H7 (cell line): ENCODE data around the gene HPSE. TPM values are rescaled to one million over a fixed set of nuclear protein-coding genes. Genes with fewer than 3 reads are reported as not detected.
"Not testable (repeated sequence)": the region's sequence is repeated elsewhere in the genome, so short reads cannot be mapped to it uniquely, and the experiment has no call there.

Source experiments
- DNase-seq: peaks from one replicate; pipeline ENCODE4 v3.0.0; 2012
- H3K27me3 ChIP-seq: 2 replicates; pipeline ENCODE4 v1.6.0; 2011; ENCODE audit warnings: mild to moderate bottlenecking, low read length; ENCODE audit not compliant: control insufficient read depth, insufficient read depth
- H3K36me3 ChIP-seq: replicated peaks from 2 replicates; pipeline ENCODE4 v1.5.1; 2011; ENCODE audit warnings: low read length; ENCODE audit not compliant: control insufficient read depth, insufficient read depth
- H3K4me3 ChIP-seq: 2 replicates; pipeline ENCODE4 v1.5.1; 2011; ENCODE audit warnings: low read depth, mild to moderate bottlenecking, control low read depth, low read length, moderate library complexity; ENCODE audit not compliant: insufficient read depth
- total RNA-seq: library from RNA; depleted of rRNA; stranded (reverse); fragments of >200 nt; shearing (Covaris generic); gene quantifications from 2 replicates; pipeline ENCODE4 v1.2.3, GENCODE V29; 2014

The HPSE gene
- total RNA-seq, 1 experiment from 2014 or later: 0.62 TPM

DNA sequence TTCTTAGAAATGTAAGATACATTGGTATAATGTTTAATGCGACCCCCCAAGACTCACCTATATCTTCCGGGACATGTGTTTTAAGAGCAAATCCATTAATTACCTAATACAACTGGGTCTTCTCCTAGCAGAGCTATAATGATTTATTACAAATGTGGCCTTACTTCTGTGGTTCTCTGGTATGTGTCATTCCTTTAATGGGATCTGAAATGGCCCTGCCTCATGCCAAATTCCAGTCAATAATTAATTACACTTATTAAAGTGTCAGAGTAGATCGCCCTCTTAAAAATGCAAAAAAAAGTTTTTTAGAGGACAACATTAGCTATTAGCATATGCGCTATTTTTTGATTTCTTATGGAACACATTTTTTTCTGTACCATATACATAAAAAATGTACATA, 17.0 kb downstream of the HPSE start:
- no peak for DNase-seq
- Histone ChIP-seq H3K4me3 (no peak overlapping the region), H3K36me3 (no peaks in the 10 kb centered on the region), H3K27me3 (no peaks in the 10 kb centered on the region)

- Histone ChIP-seq H3K27me3 (no peaks in the 10 kb centered on the region), H3K4me3 (no peak overlapping the region), H3K36me3 (no peaks in the 10 kb centered on the region)
- no peak for DNase-seq
Measured at GRCh38 chr4:83316459-83317165, 18.0 kb downstream of the HPSE start.

GRCh38 chr4:83315341-83315870, 19.2 kb downstream of the HPSE start:
- Histone ChIP-seq H3K36me3 (no peaks in the 10 kb centered on the region), H3K4me3 (no peak overlapping the region), H3K27me3 (no peaks in the 10 kb centered on the region)
- DNase-seq: no peak

GRCh38 chr4:83308672-83309071, 26.0 kb downstream of the HPSE start:
- DNase-seq: peak; percentile 60
- Histone ChIP-seq H3K27me3 (no peaks in the 10 kb centered on the region), H3K4me3 (no peak overlapping the region), H3K36me3 (no peaks in the 10 kb centered on the region)

DNA sequence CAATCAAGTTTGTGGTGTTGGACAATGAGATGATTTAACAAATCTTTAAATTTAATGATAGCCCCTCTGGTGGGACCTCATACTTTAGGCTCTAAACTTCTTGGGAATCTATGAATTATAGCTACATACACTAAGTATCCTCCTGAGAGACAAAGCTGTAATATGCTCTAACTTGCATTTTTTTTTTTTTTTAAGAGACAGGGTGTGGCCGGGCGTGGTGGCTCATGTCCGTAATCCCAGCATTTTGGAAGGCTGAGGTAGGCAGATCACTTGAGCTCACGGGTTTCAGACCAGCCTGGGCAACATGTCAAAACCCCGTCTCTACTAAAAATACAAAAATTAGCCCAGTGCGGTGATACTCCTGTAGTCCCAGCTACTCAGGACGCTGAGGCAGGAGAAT, 26.7 kb downstream of the HPSE start:
- no peaks in the 10 kb centered on the region for H3K36me3 ChIP-seq
- H3K4me3 ChIP-seq: no peak overlapping the region

GRCh38 chr4:83305187-83305586, 29.5 kb downstream of the HPSE start:
- no peaks in the 10 kb centered on the region for H3K36me3 ChIP-seq
- no peaks in the 10 kb centered on the region for H3K27me3 ChIP-seq
- no peak overlapping the region for H3K4me3 ChIP-seq
- DNase-seq: no peak

More for the DNA sequence above, 26.7 kb downstream of the HPSE start:
- no peaks in the 10 kb centered on the region for H3K27me3 ChIP-seq
- DNase-seq: no peak

DNA sequence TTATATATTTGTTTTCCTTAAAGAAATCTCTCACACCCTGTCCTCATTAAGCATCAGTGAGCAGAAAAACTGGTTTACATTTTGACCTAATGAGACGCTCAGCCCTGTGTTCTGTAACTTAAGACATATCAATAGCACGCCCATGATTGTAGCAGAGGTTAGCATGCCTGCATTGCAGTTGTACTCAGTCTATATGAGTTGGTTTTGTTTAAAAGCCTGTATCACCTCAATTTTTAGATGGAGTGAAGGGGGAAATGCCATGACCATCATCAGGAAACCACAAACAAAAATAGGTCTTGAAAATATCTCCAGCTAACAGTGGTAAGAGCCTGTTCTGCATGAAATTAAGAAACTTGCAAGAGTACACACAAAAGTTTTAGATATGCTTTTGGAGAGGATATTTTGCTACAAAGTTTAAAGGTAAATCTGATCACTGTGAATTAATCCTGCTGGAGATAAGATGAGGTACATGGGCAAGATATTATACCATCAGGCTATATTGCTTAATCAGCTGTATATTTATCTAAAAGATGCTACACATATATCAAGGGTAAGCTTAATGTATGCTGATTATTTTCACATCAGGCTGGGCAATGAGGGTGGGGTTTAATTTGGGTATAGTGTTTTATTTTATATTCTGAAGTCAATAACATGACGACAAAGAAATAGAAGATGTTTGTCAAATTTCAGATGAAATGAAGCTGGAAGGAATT, 36.9 kb downstream of the HPSE start:
- H3K27me3 ChIP-seq: no peaks in the 10 kb centered on the region
- no peak for DNase-seq
- no peaks in the 10 kb centered on the region for H3K36me3 ChIP-seq
- no peak overlapping the region for H3K4me3 ChIP-seq

DNA sequence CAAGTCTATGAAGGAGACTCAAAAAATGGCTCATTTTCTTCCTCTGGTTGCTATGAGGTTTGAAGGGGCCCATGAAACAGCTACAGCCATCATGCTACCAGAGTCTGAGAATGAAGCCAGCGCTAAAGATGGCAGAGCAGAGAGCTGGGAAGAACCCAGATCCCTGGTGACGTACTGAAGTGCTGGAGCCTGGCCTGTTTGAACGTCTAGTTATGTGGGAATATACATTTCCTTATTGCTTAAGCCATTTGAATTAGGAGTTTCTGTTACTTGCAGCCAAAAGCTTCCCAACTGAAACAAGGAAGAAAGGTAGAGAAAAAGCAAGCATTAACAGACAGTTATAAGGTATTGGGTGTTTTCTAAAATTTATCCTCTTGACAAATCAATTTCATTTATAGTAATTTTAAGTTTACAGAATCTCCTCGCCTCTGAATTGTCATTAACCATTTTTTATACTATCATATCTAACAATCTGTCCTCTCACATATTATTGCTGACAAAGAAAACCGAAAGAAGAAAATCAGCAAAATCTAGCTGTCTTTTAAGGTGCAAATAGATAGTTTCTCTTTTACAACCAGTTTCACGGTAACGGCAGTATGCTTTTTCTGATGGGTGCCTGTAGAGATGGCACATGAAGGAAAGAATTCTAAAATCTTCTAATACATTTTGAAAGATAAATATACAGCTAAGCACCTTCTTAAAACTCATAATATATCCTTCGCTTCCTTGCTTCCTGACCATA, 41.2 kb downstream of the HPSE start:
- Histone ChIP-seq H3K4me3 (no peak overlapping the region), H3K27me3 (no peaks in the 10 kb centered on the region), H3K36me3 (no peaks in the 10 kb centered on the region)
- no peak for DNase-seq

GRCh38 chr4:83290059-83290774, 44.4 kb downstream of the HPSE start:
- not testable (repeated sequence) for DNase-seq, H3K4me3 ChIP-seq, H3K36me3 ChIP-seq, H3K27me3 ChIP-seq

DNA sequence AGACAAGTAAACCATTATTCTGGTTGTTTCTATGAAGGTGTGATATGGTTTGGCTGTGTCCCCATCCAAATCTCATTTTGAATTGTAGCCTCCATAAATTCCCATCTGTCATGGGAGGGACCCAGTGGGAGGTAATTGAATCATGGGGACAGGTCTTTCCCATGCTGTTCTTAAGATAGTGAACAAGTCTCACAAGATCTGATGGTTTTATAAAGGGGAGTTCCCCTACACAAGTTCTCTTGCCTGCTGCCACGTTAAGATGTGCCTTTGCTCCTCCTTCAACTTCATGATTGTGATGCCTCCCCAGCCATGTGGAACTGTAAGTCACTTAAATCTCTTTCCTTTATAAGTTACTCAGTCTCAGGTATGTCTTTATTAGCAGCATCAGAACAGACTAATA, 46.3 kb downstream of the HPSE start:
- not testable (repeated sequence) for H3K27me3 ChIP-seq, DNase-seq, H3K4me3 ChIP-seq, H3K36me3 ChIP-seq

DNA sequence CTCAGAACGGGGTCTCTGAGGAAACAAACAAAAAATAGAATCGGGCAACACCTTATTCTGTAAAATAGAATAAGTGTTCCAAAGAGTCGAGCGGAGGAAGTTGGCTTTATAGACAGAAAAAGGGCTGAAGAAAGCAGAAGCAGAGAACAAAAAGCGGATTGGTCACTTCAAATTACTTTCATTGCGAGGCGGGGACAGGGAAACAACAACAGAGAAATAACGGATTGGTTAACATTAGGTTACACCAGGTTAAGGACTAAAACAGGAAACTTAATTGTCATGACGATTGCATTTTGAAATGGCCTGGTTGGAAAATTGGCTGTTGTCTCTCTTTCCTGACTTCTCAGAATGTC, 49.6 kb downstream of the HPSE start:
- no peaks in the 10 kb centered on the region for H3K36me3 ChIP-seq
- H3K4me3 ChIP-seq: peak overlapping the region; percentile 76
- peaks cover 3% of the 10 kb centered on the region for H3K27me3 ChIP-seq
- DNase-seq: no peak

DNA sequence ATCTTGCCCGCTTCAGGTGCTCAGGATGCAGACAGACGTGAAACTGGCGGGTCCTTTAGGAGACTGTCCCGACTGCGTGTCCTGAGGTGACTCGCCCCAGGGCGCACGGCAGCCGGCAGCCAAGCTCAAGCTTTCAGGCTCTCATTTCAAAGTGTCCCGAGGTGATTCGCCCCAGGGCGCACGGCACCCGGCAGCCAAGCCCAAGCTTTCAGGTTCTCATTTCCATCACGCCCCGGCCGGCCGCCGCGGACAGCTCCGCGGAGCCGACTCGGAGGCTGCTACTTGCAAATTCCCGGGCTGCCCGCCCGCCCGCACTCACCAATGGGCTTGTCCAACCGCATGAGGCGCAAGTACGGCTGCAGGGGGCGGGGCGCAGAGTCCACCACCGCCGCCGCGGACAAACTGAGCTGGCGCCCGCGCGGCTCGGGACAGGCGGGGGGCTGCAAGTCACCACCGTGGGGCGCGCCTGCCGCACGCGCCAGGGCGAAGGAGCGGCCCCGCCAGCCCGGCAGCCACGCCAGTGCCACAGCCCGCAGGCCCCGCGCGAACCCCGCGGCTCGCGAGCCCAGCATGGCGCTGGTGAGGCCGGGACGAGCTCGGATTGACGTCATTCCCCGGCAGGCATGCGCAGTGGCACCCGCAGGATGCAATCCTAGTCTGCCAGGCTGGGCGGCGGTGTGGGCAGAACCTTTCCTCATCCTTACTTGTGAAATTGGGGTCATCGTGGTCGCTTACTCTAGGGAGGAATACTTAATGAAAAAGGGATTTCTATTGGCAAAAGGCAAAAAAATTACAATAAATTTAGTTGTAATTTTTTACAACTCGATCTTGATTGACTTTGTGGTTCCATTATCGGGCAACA, 50.2 kb downstream of the HPSE start, which contains the start of gene COQ2:
Gene COQ2, minus strand, starts transcription at position 606 of the 862 bp plus-strand sequence. Its CDS starts 34 bp downstream, at position 572.
- H3K4me3 ChIP-seq: peak within 1 kb of the TSS; percentile 76
- no peaks in the 10 kb centered on the region for H3K36me3 ChIP-seq

GRCh38 chr4:83283181-83283580, 51.5 kb downstream of the HPSE start:
- Histone ChIP-seq H3K36me3 (peaks cover 3% of the 10 kb centered on the region), H3K27me3 (peaks cover 3% of the 10 kb centered on the region), H3K4me3 (no peak overlapping the region)
- no peak for DNase-seq

More for the DNA sequence above, 50.2 kb downstream of the HPSE start, which contains the start of gene COQ2:
- peaks cover 3% of the 10 kb centered on the region for H3K27me3 ChIP-seq
- peak; percentile 92 for DNase-seq
